A673 (cell line): ENCODE results near the gene TMEM97. TPM values are rescaled to one million over a fixed set of nuclear protein-coding genes. Genes with fewer than 3 reads are reported as not detected.

ENCODE experiments used
- BruUV-seq: library from RNA; stranded (reverse); fragments of 400-500 nt; replicated peaks from 2 replicates; lab custom pipeline; 2021; lab: Mats Ljungman, UMichigan
- CTCF ChIA-PET: fragments of 300-600 bp; sonication (Branson Sonifier 250); formaldehyde crosslinking; loops from one replicate; lab custom pipeline; 2022; ENCODE audit warnings: antibody characterized with exemption; lab: Charles Lee
- POLR2A ChIA-PET: fragments of 300-600 bp; sonication (Branson Sonifier 250); formaldehyde crosslinking; loops from one replicate; lab custom pipeline; 2022; ENCODE audit warnings: antibody characterized with exemption; ENCODE audit not compliant: low non-redundant PET; lab: Charles Lee
- DNase-seq: peaks from one replicate; pipeline ENCODE4 v3.0.0-alpha.2; 2015; ENCODE audit warnings: low spot score
- H3K27ac ChIP-seq: fragments of 200-600 bp; sonication (generic); 2 replicates; pipeline ENCODE4 v1.5.1; 2016; ENCODE audit warnings: mixed run types, low read depth, mild to moderate bottlenecking, mixed read lengths, antibody characterized with exemption, low read length; ENCODE audit not compliant: poor library complexity, severe bottlenecking
- H3K27me3 ChIP-seq: fragments of 200-600 bp; sonication (generic); replicated peaks from 2 replicates; pipeline ENCODE4 v1.6.1; 2017; ENCODE audit warnings: mixed run types, low read depth, mild to moderate bottlenecking, mixed read lengths, antibody characterized with exemption, low read length; ENCODE audit not compliant: insufficient read depth, poor library complexity
- H3K36me3 ChIP-seq: fragments of 200-600 bp; sonication (generic); 2 replicates; pipeline ENCODE4 v1.6.1; 2016; ENCODE audit warnings: mixed run types, mild to moderate bottlenecking, mixed read lengths, antibody characterized with exemption, low read length; ENCODE audit not compliant: insufficient read depth, poor library complexity, severe bottlenecking
- H3K4me1 ChIP-seq: fragments of 200-600 bp; sonication (generic); 2 replicates; pipeline ENCODE4 v1.6.1; 2017; ENCODE audit warnings: mixed run types, mild to moderate bottlenecking, mixed read lengths, antibody characterized with exemption, low read length; ENCODE audit not compliant: insufficient read depth, poor library complexity, severe bottlenecking
- H3K4me3 ChIP-seq: fragments of 200-600 bp; sonication (generic); 2 replicates; pipeline ENCODE4 v1.5.1; 2016; ENCODE audit warnings: low read depth, mixed run types, mild to moderate bottlenecking, mixed read lengths, low read length; ENCODE audit not compliant: poor library complexity, severe bottlenecking
- H3K9me3 ChIP-seq: fragments of 200-600 bp; sonication (generic); 2 replicates; pipeline ENCODE4 v1.6.1; 2016; ENCODE audit warnings: mixed run types, low read depth, mild to moderate bottlenecking, mixed read lengths, antibody characterized with exemption, low read length; ENCODE audit not compliant: poor library complexity, severe bottlenecking
- CTCF ChIP-seq: fragments of 300-800, 200-600 bp; sonication (generic); conservative IDR thresholded peaks from 2 replicates; pipeline ENCODE4 v1.5.1; 2017; ENCODE audit warnings: low read depth, mild to moderate bottlenecking, antibody characterized with exemption, low read length, moderate library complexity, mixed read lengths
- EZH2 ChIP-seq: fragments of 200-600 bp; sonication (generic); IDR thresholded peaks from 2 replicates; pipeline ENCODE4 v1.6.1; 2017; ENCODE audit warnings: borderline replicate concordance, low read depth, mild to moderate bottlenecking, mixed read lengths, antibody characterized with exemption, low read length; ENCODE audit not compliant: poor library complexity, severe bottlenecking
- intact Hi-C: fragments of 100-400 bp; cut with micrococcal nuclease; formaldehyde crosslinking; loops from one replicate; pipeline ENCODE4 v1.10.0; 2022; ENCODE audit not compliant: unreplicated experiment
- total RNA-seq: library from RNA; stranded (reverse); gene quantifications from 2 replicates; pipeline ENCODE4 v1.2.3, GENCODE V29; 2021

Gene TMEM97
- total RNA-seq, 1 experiment from 2014 or later: 134 TPM

GRCh38 chr17:28326114-28326513, 7.1 kb downstream of the TMEM97 start:
- H3K36me3 ChIP-seq: peaks cover 49% of the 10 kb centered on the region
- no TSS peak for BruUV-seq
- CTCF ChIA-PET: no interaction called here
- no peaks in the 10 kb centered on the region for H3K9me3 ChIP-seq
- no peak for DNase-seq
- no peak overlapping the region for H3K4me3 ChIP-seq
- POLR2A ChIA-PET: no interaction called here
- H3K4me1 ChIP-seq: peaks cover 21% of the 10 kb centered on the region
- intact Hi-C loops: no loop called here
- no peak overlapping the region for H3K27ac ChIP-seq
- no peak for TF ChIP-seq CTCF
- no peak for TF ChIP-seq EZH2
- no peaks in the 10 kb centered on the region for H3K27me3 ChIP-seq

GRCh38 chr17:28327031-28327607, 8.1 kb downstream of the TMEM97 start:
- Histone ChIP-seq H3K9me3 (no peaks in the 10 kb centered on the region), H3K4me3 (no peak overlapping the region), H3K27ac (no peak overlapping the region), H3K27me3 (no peaks in the 10 kb centered on the region), H3K36me3 (peaks cover 52% of the 10 kb centered on the region), H3K4me1 (peaks cover 11% of the 10 kb centered on the region)
- POLR2A ChIA-PET: no interaction called here
- DNase-seq: no peak
- TSS peak; percentile 7 for BruUV-seq
- TF ChIP-seq CTCF (no peak), EZH2 (no peak)
- intact Hi-C loops: no loop called here
- CTCF ChIA-PET: no interaction called here

GRCh38 chr17:28327709-28328108, 8.7 kb downstream of the TMEM97 start:
- no TSS peak for BruUV-seq
- intact Hi-C loops: no loop called here
- peaks cover 52% of the 10 kb centered on the region for H3K36me3 ChIP-seq
- DNase-seq: no peak
- no peak for TF ChIP-seq CTCF
- no peak for TF ChIP-seq EZH2
- CTCF ChIA-PET: no interaction called here
- H3K4me1 ChIP-seq: peaks cover 6% of the 10 kb centered on the region
- H3K27me3 ChIP-seq: no peaks in the 10 kb centered on the region
- H3K9me3 ChIP-seq: no peaks in the 10 kb centered on the region
- POLR2A ChIA-PET: interaction anchor here (0.7 kb wide), 1 partner anchor 42 kb away, joined by 3 read pairs; no protein-coding TSS in a partner anchor
- H3K4me3 ChIP-seq: no peak overlapping the region
- H3K27ac ChIP-seq: no peak overlapping the region
